ENCODE data around the gene NR1H2. TPM values are rescaled to one million over a fixed set of nuclear protein-coding genes. Genes with fewer than 3 reads are reported as not detected.

Gene NR1H2
- total RNA-seq, 1 donor from 2014 or later, result 73.7 TPM

DNA sequence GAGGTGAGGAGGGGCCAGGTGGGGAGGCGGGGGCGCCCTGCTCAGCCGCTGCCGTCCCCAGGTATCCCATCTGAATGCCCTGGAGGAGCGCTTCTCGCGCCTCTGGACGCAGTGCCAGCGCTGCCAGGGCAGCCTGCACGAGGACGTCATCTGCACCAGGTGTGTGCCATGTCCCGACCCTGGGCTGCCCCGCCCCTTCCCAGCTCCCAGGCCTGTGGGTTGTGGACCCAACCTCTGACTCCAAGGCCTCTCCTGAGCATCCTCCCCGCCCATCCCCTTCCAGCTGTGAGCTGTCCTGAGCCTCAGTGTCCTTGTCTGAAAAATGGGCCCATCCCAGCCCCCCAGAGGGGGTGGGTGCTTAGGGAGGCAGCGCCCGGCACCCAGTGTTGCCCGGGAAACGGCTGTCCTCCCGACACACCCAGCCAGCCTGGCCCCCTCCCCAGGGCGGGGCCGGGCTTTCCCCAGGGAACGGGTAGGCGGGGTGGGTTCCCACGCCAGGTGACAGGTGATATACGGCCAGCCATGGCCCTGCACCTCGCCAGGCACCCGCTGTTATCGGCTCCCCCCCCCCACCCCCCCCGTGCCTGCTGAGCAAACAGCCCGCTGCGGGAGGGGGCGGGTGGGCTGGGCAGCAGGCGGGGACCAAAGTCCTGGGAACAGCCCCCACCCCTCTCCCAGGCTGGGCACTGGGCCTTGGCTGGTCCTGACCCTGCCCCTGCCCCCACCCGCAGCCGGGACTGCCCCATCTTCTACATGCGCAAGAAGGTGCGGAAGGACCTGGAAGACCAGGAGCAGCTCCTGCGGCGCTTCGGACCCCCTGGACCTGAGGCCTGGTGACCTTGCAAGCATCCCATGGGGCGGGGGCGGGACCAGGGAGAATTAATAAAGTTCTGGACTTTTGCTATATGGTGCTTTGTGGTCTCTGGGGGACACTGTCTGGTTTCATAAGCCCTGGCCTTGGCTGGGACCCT, 41.1 kb downstream of the NR1H2 start:
- intact Hi-C loops (cut with DNase I), result no loop called here
- ATAC-seq, result no peak
- no peak for DNase-seq (ENCODE audit: low spot score)

DNA sequence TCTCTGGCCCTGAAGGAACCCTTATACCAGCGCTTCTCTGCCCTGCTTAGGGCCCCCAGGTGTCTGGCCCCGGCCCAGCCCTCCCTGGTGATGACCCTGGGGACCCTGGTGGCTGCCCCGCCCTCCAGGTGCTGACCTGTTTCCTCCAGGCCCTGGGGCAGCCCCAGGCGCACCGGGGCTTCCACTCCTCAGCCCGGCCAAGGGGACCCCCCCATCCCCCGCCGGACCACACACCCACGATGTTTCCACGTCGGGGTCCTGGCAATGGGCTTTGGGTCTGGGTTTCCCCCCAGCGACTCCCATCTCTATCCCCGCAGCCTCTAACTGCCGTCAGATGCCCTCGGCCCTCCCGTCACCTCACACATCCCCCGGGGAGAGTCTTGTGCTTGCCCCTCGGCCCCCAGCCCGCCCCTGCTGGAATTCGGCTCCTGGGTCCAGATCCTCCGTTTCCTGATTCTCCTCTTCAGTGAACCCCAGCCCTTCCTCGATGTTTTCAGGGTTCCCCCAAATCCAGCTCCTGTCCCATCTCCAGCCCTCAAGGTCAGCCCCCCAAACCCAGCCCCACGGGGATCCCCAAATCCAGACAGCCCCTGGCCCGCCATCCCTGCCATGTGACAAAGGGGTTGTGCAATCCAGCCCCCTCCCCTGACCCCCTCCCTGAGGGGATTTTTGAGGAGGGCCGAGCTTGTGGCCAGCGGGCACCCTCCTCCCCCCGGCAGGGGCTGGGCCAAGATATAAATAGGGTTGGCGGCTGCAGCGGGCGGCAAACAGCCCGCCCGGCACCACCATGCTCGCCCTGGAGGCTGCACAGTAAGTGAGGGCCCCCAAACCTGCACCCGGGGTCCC, 42.1 kb downstream of the NR1H2 start, which contains the start of gene SPIB:
Gene SPIB (plus strand): TSS at position 763 of the 846 bp plus-strand sequence. CDS start 25 bp downstream, at position 788.
- ATAC-seq (no peak), DNase-seq (ENCODE audit: low spot score) (no peak)
- intact Hi-C loops (cut with DNase I), result no loop called here

DNA sequence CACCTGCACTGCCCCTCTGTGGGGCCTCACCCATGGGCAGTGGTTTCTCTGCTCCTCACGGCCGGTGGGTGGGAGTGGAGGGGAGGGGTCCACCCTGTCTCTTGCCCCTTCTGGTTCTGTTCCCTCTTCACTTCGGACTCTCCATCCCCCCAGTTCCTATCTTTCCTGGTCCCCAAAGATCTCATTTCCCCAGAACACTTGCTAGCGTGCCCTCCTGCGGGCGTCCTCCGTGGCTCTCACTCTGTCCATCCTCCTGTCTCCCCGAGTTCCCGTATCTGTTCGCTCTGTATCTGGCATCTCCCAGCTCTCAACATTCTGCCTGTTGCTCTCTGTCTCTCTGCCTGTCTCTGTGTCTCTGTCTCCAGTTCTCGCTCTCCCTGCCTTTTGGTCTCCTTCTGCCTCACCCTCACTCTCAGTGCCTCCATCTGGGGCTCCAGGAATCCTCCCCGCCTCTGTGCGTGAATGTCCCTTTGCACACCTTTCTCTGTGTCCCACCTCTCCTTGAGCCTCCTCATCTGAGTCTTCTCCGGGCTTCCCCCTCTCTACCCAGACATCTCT, 42.8 kb downstream of the NR1H2 start:
- DNase-seq (ENCODE audit: low spot score), result no peak
- intact Hi-C loops (cut with DNase I), result no loop called here
- no peak for ATAC-seq

DNA sequence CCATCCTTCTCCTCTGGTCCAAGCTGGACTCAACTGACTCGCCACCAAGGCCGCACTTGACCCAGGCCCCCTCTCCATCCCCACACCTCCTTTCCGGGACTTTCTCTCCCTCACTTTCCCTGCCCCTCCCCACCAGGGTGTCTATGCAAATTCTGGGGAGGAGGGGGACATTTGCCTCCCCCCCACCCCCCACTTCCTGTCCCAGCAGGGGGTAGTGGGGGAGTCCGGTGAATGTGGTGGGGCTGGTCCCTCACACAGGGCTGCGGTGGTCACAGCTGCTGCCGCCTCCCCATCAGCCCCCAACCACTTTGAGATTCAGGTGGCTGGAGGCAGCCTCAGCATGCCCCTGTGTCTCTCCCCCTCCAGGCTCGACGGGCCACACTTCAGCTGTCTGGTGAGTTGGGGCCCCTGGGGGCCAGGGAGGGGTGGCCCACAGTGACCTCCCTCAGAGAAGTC, 43.4 kb downstream of the NR1H2 start:
- intact Hi-C loops (cut with DNase I), result no loop called here
- DNase-seq (ENCODE audit: low spot score), result no peak
- ATAC-seq, result no peak

GRCh38 chr19:50420127-50420526, 43.9 kb downstream of the NR1H2 start:
- no peak for DNase-seq (ENCODE audit: low spot score)
- intact Hi-C loops (cut with DNase I), result no loop called here
- ATAC-seq, result no peak

DNA sequence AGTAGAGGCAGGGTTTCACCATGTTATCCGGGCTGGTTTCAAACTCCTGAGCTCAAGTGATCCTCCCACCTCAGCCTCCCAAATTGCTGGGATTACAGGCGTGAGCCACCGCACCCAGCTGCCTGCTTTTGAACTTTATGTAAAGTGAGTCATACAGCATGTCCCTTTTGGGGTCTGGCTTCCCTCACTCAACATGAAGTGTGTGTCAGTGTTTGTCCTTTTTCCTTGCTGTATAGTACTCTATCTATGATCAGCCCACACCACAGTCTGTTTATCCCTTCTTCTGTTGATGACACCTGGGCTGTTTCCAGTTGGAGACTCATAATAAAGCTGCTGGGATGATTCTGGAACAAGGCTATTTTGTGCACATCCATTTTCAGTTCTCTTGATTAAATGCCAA, 44.6 kb downstream of the NR1H2 start:
- DNase-seq (ENCODE audit: low spot score), result no peak
- intact Hi-C loops (cut with DNase I), result no loop called here
- no peak for ATAC-seq

GRCh38 chr19:50422397-50423278, 46.4 kb downstream of the NR1H2 start:
- ATAC-seq, result no peak
- DNase-seq (ENCODE audit: low spot score), result no peak
- intact Hi-C loops (cut with DNase I), result no loop called here

GRCh38 chr19:50423279-50424113, 47.2 kb downstream of the NR1H2 start:
- no peak for ATAC-seq
- no peak for DNase-seq (ENCODE audit: low spot score)
- intact Hi-C loops (cut with DNase I), result no loop called here

GRCh38 chr19:50425581-50425980, 49.3 kb downstream of the NR1H2 start:
- ATAC-seq (no peak), DNase-seq (ENCODE audit: low spot score) (no peak)
- intact Hi-C loops (cut with DNase I), result no loop called here

GRCh38 chr19:50427318-50427925, 51.2 kb downstream of the NR1H2 start:
- intact Hi-C loops (cut with DNase I), result no loop called here
- DNase-seq (ENCODE audit: low spot score), result no peak
- no peak for ATAC-seq

DNA sequence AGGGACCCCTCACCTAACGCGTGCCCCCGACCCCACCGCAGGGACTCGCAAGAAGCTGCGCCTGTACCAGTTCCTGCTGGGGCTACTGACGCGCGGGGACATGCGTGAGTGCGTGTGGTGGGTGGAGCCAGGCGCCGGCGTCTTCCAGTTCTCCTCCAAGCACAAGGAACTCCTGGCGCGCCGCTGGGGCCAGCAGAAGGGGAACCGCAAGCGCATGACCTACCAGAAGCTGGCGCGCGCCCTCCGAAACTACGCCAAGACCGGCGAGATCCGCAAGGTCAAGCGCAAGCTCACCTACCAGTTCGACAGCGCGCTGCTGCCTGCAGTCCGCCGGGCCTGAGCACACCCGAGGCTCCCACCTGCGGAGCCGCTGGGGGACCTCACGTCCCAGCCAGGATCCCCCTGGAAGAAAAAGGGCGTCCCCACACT, 51.8 kb downstream of the NR1H2 start:
- intact Hi-C loops (cut with DNase I), result no loop called here
- DNase-seq (ENCODE audit: low spot score) (peak; percentile 91), ATAC-seq (peak; percentile 92)

- DNase-seq (ENCODE audit: low spot score) (no peak), ATAC-seq (no peak)
- intact Hi-C loops (cut with DNase I), result no loop called here
Measured at GRCh38 chr19:50428772-50429463, 52.7 kb downstream of the NR1H2 start.

DNA sequence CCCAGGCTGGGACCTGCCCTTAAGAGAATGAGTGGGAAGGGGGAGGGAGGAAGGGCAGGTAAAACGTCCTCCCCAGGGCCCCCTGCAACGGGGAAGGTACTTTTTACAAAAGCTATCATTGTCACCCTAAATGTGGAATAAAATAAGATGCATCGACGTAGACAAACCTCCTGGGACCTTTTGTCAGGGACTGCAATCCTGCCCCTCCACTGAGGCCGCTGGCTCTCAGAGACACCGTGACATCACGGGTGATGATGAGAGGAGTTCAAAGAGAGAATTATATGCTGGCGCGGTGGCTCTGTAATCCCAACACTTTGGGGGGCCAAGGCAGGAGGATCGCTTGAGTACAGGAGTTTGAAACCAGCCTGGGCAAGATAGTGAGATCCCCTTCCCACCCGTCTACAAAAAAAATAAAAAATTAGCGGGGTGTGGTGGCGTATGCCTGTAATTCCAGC, 54.7 kb downstream of the NR1H2 start:
- intact Hi-C loops (cut with DNase I), result no loop called here
- ATAC-seq (no peak), DNase-seq (ENCODE audit: low spot score) (no peak)

DNA sequence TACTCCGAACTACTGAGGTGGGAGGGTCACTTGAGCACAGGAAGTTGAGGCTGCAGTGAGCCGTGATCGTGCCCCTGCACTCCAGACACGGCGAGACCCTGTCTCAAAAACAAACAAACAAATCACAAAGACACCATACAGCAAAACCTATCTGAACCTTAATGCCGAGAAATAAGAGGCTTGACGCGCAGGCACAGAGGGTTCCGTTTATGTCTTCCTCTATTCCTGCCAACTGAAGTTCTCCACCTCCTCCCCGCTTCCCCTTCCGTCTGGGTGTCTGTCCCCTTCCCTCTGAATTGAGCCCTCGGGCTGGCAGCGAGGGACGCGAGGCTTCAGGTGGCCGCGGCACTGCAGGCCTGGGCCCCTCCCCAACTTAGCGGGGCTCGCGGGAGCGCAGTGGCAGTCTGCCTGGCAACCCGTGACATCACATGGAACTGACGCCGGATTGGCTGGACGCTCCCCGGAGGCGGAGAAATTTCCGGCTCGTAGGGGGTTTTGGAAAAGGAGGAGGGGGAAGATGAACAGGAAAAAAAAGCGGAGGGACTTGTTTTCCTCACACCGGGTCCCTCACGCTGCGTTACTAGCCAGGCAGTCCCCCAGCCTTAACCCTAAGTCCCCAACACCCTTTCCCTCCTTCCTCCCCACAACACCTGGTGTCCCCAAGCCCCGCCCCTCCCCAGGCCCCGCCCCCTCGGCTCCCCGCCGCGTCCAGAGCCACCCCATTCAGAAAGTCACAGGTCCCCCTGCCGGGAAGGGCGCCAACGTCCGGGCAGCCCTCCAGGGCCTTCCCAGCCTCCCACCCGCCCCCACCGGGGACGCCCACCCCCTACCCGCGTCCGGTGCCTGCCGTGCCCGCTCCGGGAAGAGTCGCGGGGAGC, 55.3 kb downstream of the NR1H2 start:
- DNase-seq (ENCODE audit: low spot score) (peak; percentile 91), ATAC-seq (peak; percentile 91)
- intact Hi-C loops (cut with DNase I), result no loop called here

- intact Hi-C loops (cut with DNase I), result no loop called here
- DNase-seq (ENCODE audit: low spot score), result no peak
- no peak for ATAC-seq
Measured at GRCh38 chr19:50432221-50433028, 56.2 kb downstream of the NR1H2 start, which contains the start of gene MYBPC2. MYBPC2 (plus strand) TSS chr19:50432892; CDS start chr19:50432954, 62 bp downstream.

Measured in sciatic nerve (tissue), 2 donors.